Neural cell (in vitro differentiated cells): ENCODE measurements around the gene PLCH1.

ENCODE experiments used
- CTCF ChIP-seq: fragments of 450-650 bp; IDR thresholded peaks from 2 replicates; pipeline ENCODE4 v1.5.1; 2014; ENCODE audit warnings: antibody characterized with exemption, mild to moderate bottlenecking, moderate library complexity; ENCODE audit not compliant: poor library complexity, severe bottlenecking
- EP300 ChIP-seq: fragments of 450-650 bp; conservative IDR thresholded peaks from 2 replicates; pipeline ENCODE4 v1.6.1; 2014; ENCODE audit warnings: antibody characterized with exemption, mild to moderate bottlenecking, moderate library complexity; ENCODE audit not compliant: poor library complexity, severe bottlenecking
- EZH2 ChIP-seq: fragments of 200-600, 300-800 bp; shearing (Covaris generic), sonication (generic); IDR thresholded peaks from 2 replicates; pipeline ENCODE4 v1.6.1; 2014; ENCODE audit warnings: antibody characterized with exemption, low read length, borderline replicate concordance, mild to moderate bottlenecking; ENCODE audit not compliant: insufficient read depth, poor library complexity, severe bottlenecking
- POLR2AphosphoS5 ChIP-seq: IDR thresholded peaks from 2 replicates; pipeline ENCODE4 v1.6.1; 2012
- SMC3 ChIP-seq: fragments of 450-650 bp; conservative IDR thresholded peaks from 2 replicates; pipeline ENCODE4 v1.6.1; 2014; ENCODE audit warnings: antibody characterized with exemption, mild to moderate bottlenecking, moderate library complexity; ENCODE audit not compliant: poor library complexity

- TF ChIP-seq EP300 (no peak), CTCF (no peak), EZH2 (no peak), POLR2AphosphoS5 (no peak), SMC3 (no peak)
These were observed 176.6 kb downstream of the PLCH1 start for GRCh38 chr3:155568295-155568694.
